Endothelial cell of umbilical vein (primary cell): Measurements from ENCODE around the gene COL20A1. TPM values are rescaled to one million over a fixed set of nuclear protein-coding genes. Genes with fewer than 3 reads are reported as not detected.

Experiments used
- BruUV-seq: library from RNA; stranded (reverse); fragments of 400-500 nt; replicated peaks from 2 replicates; lab custom pipeline; 2021; lab: Mats Ljungman, UMichigan
- CTCF ChIA-PET: fragments of 300-600, 350-600 bp; sonication (Branson Sonifier 250); formaldehyde crosslinking; loops from one replicate; lab custom pipeline; 2021; ENCODE audit warnings: antibody characterized with exemption, inconsistent platforms; lab: Charles Lee
- POLR2A ChIA-PET: fragments of 300-600, 350-600 bp; sonication (Branson Sonifier 250); formaldehyde crosslinking; loops from one replicate; lab custom pipeline; 2021; ENCODE audit warnings: antibody characterized with exemption, inconsistent platforms; lab: Charles Lee
- DNase-seq: peaks from one replicate; pipeline ENCODE4 v3.0.0-alpha.2; 2011; ENCODE audit warnings: low read depth, low spot score
- FAIRE-seq: peaks from 2 replicates; lab custom pipeline; 2011; peaks lifted over from hg19 to GRCh38; lab: Jason Lieb, UNC
- H2AFZ ChIP-seq: 2 replicates; pipeline ENCODE4 v1.6.0; 2012; ENCODE audit warnings: low read depth, low read length, control low read depth, inconsistent platforms
- H3K27ac ChIP-seq: 2 replicates; pipeline ENCODE4 v1.5.1; 2011; ENCODE audit warnings: low read depth, mild to moderate bottlenecking, control low read depth, low read length, moderate library complexity; ENCODE audit not compliant: insufficient read depth
- H3K27me3 ChIP-seq, 2 experiments: 2 replicates each; pipeline versions ENCODE4 v1.6.0 to v1.6.1; 2011; ENCODE audit warnings: low read length in 2 of 2, mixed read lengths in 1 of 2; ENCODE audit not compliant: control insufficient read depth in 2 of 2, insufficient read depth in 2 of 2
- H3K36me3 ChIP-seq, 2 experiments: 2 replicates in 1 of 2; 3 replicates in 1 of 2; pipeline ENCODE4 v1.5.1; 2011; ENCODE audit warnings: low read length in 2 of 2, mild to moderate bottlenecking in 1 of 2, moderate library complexity in 1 of 2; ENCODE audit not compliant: control insufficient read depth in 2 of 2, insufficient read depth in 2 of 2; ENCODE audit errors: extremely low read depth in 1 of 2
- H3K4me1 ChIP-seq: 3 replicates; pipeline ENCODE4 v1.5.1; 2011; ENCODE audit warnings: mild to moderate bottlenecking, low read length; ENCODE audit not compliant: control insufficient read depth, insufficient read depth; ENCODE audit errors: extremely low read depth
- H3K4me2 ChIP-seq: 2 replicates; pipeline ENCODE4 v1.6.1; 2011; ENCODE audit warnings: low read length, control low read depth, mixed read lengths; ENCODE audit not compliant: insufficient read depth
- H3K4me3 ChIP-seq, 3 experiments: fragments of 200-600 bp in 1 of 3; sonication (generic), shearing (Covaris generic) in 1 of 3; replicated peaks in 1 of 3; 2 replicates each; pipeline ENCODE4 v1.5.1; 2011 to 2016; ENCODE audit warnings: control low read depth in 3 of 3, low read length in 3 of 3, mild to moderate bottlenecking in 2 of 3, inconsistent platforms in 1 of 3, low read depth in 1 of 3, moderate library complexity in 1 of 3; ENCODE audit not compliant: insufficient read depth in 1 of 3
- H3K79me2 ChIP-seq: 2 replicates; pipeline ENCODE4 v1.6.0; 2012; ENCODE audit warnings: low read length, inconsistent platforms; ENCODE audit not compliant: control insufficient read depth, insufficient read depth
- H3K9ac ChIP-seq: replicated peaks from 2 replicates; pipeline ENCODE3; 2011; ENCODE audit warnings: low read length, control low read depth; ENCODE audit not compliant: insufficient read depth; ENCODE audit errors: extremely low read depth
- H3K9me1 ChIP-seq: replicated peaks from 3 replicates; pipeline ENCODE4 v1.6.0; 2011; ENCODE audit warnings: mild to moderate bottlenecking, low read length; ENCODE audit not compliant: control insufficient read depth, insufficient read depth; ENCODE audit errors: extremely low read depth
- H3K9me3 ChIP-seq: replicated peaks from 2 replicates; pipeline ENCODE4 v1.5.1; 2012; ENCODE audit warnings: low read length, inconsistent platforms; ENCODE audit not compliant: control insufficient read depth, insufficient read depth
- H4K20me1 ChIP-seq: replicated peaks from 2 replicates; pipeline ENCODE3; 2011; ENCODE audit warnings: mild to moderate bottlenecking, low read length; ENCODE audit not compliant: control insufficient read depth, insufficient read depth; ENCODE audit errors: extremely low read depth
- EZH2 ChIP-seq: IDR thresholded peaks from 2 replicates; pipeline ENCODE4 v1.6.1; 2012; ENCODE audit warnings: borderline replicate concordance, low read depth, mild to moderate bottlenecking, moderate library complexity, low read length, inconsistent platforms; ENCODE audit not compliant: severe bottlenecking
- FOS ChIP-seq: IDR thresholded peaks from 2 replicates; pipeline ENCODE4 v1.6.1; 2011; ENCODE audit warnings: mild to moderate bottlenecking, low read length, moderate library complexity, borderline replicate concordance; ENCODE audit not compliant: insufficient read depth
- GATA2 ChIP-seq: IDR thresholded peaks from 2 replicates; pipeline ENCODE4 v1.7.0; 2011; ENCODE audit warnings: low read depth, mild to moderate bottlenecking, moderate library complexity, mixed read lengths, low read length; ENCODE audit not compliant: insufficient read length, insufficient read depth
- JUN ChIP-seq: IDR thresholded peaks from 2 replicates; pipeline ENCODE4 v1.6.1; 2011; ENCODE audit warnings: borderline replicate concordance, low read depth; ENCODE audit not compliant: insufficient read length, insufficient read depth
- MYC ChIP-seq: IDR thresholded peaks from one replicate; pipeline ENCODE4 v1.6.1; 2011; ENCODE audit warnings: mild to moderate bottlenecking, low read depth, low read length
- POLR2A ChIP-seq: IDR thresholded peaks from 2 replicates; pipeline ENCODE4 v1.6.1; 2012; ENCODE audit warnings: low read depth, mild to moderate bottlenecking, control low read depth, low read length
- POLR2AphosphoS5 ChIP-seq: IDR thresholded peaks from 2 replicates; pipeline ENCODE4 v1.6.1; 2012; ENCODE audit warnings: low read depth, mild to moderate bottlenecking, control low read depth, low read length, moderate library complexity; ENCODE audit not compliant: insufficient read depth
- dilution Hi-C: fragments of 300-500 bp; cut with MboI; formaldehyde crosslinking; loops from one replicate; pipeline ENCODE4 v1.15.0; 2019; ENCODE audit warnings: low sequenced_read_pairs; ENCODE audit not compliant: extremely low pct_ligation_motif_present
- intact Hi-C: fragments of 100-400 bp; cut with micrococcal nuclease; formaldehyde crosslinking; loops from one replicate; pipeline ENCODE4 v1.10.0; 2022
- polyA plus RNA-seq, 4 experiments: library from polyadenylated mRNA; depleted of rRNA in 3 of 4; stranded (reverse) in 3 of 4; unstranded in 1 of 4; fragments of >200 nt; gene quantifications; 2 replicates each; pipeline versions ENCODE4 v1.2.1 to v1.2.3, GENCODE V29; 2011 to 2012; ENCODE audit warnings: missing spikeins in 1 of 4
- total RNA-seq: library from RNA; stranded (reverse); gene quantifications from 2 replicates; pipeline ENCODE4 v1.2.3, GENCODE V29; 2021
- TF ChIP-seq, protein P1 (sequence below): IDR thresholded peaks from 2 replicates; pipeline ENCODE4 v1.6.1; 2011; ENCODE audit not compliant: insufficient read depth, insufficient read length
- TF ChIP-seq, protein P2 (sequence below), 2 donors: IDR thresholded peaks; 1 replicate in 1 of 2; 2 replicates in 1 of 2; pipeline ENCODE4 v1.5.1; 2011; ENCODE audit warnings: low read length in 2 of 2, mild to moderate bottlenecking in 2 of 2, moderate library complexity in 2 of 2, control low read depth in 1 of 2, inconsistent platforms in 1 of 2, low read depth in 1 of 2; ENCODE audit not compliant: insufficient read depth in 1 of 2; ENCODE audit errors: extremely low read depth in 1 of 2

COL20A1 gene
- total and polyA plus RNA-seq, 2 donors (not counting 3 experiments of a cell fraction or from before 2014, with no cell fraction given), result not detected

DNA sequence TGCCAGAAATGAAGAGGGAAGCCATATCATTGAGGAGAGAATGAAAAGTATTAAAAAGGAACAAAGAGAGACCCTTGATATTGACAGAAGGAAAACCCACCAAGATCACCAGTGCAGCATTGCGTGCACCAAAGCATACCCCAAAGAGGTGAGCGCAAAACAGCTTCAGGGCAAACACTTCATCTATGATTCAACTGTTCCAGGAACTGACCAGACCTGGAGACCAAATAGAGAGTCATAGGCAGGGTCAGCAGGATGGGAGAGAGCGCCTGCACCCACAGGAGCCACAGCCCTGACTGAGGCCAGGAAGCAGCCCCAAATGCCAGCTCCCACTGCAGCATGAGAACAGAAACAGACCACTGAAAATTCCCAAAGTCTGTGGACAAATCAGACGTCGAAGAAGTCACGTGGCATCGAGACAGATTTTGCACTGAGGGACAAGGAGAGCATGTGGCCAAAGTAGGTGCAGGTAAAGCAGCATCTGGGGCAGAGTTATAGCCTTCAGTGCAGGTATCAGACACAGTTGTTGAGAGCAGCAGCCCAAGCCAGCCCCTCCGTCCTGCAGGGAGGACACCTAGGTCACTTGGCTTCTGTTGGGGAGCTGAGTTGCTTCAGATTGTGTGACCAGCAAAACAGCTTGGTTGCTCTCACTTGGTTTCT is 38.9 kb downstream of the COL20A1 start:
- intact Hi-C loops, result no loop called here
- H4K20me1 ChIP-seq, result no peaks in the 10 kb centered on the region
- no peak overlapping the region for H3K9ac ChIP-seq
- no peak for FAIRE-seq
- no TSS peak for BruUV-seq
- H3K9me1 ChIP-seq, result no peaks in the 10 kb centered on the region
- H3K27me3 ChIP-seq, result no peaks in the 10 kb centered on the region
- no peak overlapping the region for H3K4me2 ChIP-seq
- no peaks in the 10 kb centered on the region for H3K79me2 ChIP-seq
- POLR2A ChIA-PET, result no interaction called here
- H3K4me1 ChIP-seq, result no peaks in the 10 kb centered on the region
- DNase-seq, result no peak
- dilution Hi-C loops, result no loop called here
- H3K9me3 ChIP-seq, result no peaks in the 10 kb centered on the region
- H3K36me3 ChIP-seq, result no peaks in the 10 kb centered on the region
- no peak overlapping the region for H3K4me3 ChIP-seq
- H3K27ac ChIP-seq, result no peak overlapping the region
- TF ChIP-seq POLR2A (no peak), FOS (no peak), POLR2AphosphoS5 (no peak), EZH2 (no peak), JUN (no peak), GATA2 (no peak), MYC (no peak)
- TF ChIP-seq, protein P1, sequence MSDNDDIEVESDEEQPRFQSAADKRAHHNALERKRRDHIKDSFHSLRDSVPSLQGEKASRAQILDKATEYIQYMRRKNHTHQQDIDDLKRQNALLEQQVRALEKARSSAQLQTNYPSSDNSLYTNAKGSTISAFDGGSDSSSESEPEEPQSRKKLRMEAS, result no peak
- TF ChIP-seq, protein P2, sequence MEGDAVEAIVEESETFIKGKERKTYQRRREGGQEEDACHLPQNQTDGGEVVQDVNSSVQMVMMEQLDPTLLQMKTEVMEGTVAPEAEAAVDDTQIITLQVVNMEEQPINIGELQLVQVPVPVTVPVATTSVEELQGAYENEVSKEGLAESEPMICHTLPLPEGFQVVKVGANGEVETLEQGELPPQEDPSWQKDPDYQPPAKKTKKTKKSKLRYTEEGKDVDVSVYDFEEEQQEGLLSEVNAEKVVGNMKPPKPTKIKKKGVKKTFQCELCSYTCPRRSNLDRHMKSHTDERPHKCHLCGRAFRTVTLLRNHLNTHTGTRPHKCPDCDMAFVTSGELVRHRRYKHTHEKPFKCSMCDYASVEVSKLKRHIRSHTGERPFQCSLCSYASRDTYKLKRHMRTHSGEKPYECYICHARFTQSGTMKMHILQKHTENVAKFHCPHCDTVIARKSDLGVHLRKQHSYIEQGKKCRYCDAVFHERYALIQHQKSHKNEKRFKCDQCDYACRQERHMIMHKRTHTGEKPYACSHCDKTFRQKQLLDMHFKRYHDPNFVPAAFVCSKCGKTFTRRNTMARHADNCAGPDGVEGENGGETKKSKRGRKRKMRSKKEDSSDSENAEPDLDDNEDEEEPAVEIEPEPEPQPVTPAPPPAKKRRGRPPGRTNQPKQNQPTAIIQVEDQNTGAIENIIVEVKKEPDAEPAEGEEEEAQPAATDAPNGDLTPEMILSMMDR (IDR thresholded peaks at IDR 0.05; ENCODE audit: extremely low read depth in 1 of 2, insufficient read depth in 1 of 2, low read depth in 1 of 2, low read length in 2 of 2), result no peak
- H2AFZ ChIP-seq, result no peak overlapping the region
- CTCF ChIA-PET, result interaction anchor here (1.1 to 1.8 kb wide), 2 partner anchors 15 to 22 kb away, joined by 4 to 8 read pairs; no protein-coding TSS in a partner anchor
